OCI-LY1 (cell line): Measurements from ENCODE around the gene YJU2.

ENCODE experiments used
- H2AFZ ChIP-seq: fragments of 200-600 bp; sonication (generic), shearing (Covaris generic); 2 replicates; pipeline ENCODE4 v1.6.0; 2014; ENCODE audit warnings: antibody characterized with exemption, mild to moderate bottlenecking, low read length
- H3F3A ChIP-seq: fragments of 200-600 bp; sonication (generic), shearing (Covaris generic); 2 replicates; pipeline ENCODE4 v1.6.0; 2014; ENCODE audit warnings: mild to moderate bottlenecking, antibody characterized with exemption, low read length, moderate library complexity; ENCODE audit not compliant: insufficient read depth
- H3K27ac ChIP-seq: fragments of 200-600 bp; sonication (generic); 2 replicates; pipeline ENCODE4 v1.5.1; 2014; ENCODE audit warnings: low read length, mixed run types, mild to moderate bottlenecking, low read depth; ENCODE audit not compliant: poor library complexity, severe bottlenecking
- H3K27me3 ChIP-seq: fragments of 200-600 bp; sonication (generic); 2 replicates; pipeline ENCODE4 v1.6.0; 2014; ENCODE audit warnings: antibody characterized with exemption, mild to moderate bottlenecking, low read length, moderate library complexity; ENCODE audit not compliant: insufficient read depth
- H3K36me3 ChIP-seq: fragments of 200-600 bp; sonication (generic); 2 replicates; pipeline ENCODE4 v1.6.1; 2014; ENCODE audit warnings: mild to moderate bottlenecking, antibody characterized with exemption, low read length, moderate library complexity, mixed read lengths; ENCODE audit not compliant: insufficient read depth
- H3K4me1 ChIP-seq: fragments of 200-600 bp; sonication (generic); 2 replicates; pipeline ENCODE4 v1.5.1; 2014; ENCODE audit warnings: mild to moderate bottlenecking, low read length, moderate library complexity; ENCODE audit not compliant: insufficient read depth, severe bottlenecking
- H3K4me2 ChIP-seq: fragments of 200-600 bp; sonication (generic), shearing (Covaris generic); 2 replicates; pipeline ENCODE4 v1.6.1; 2014; ENCODE audit warnings: low read length
- H3K4me3 ChIP-seq: fragments of 200-600 bp; sonication (generic); 2 replicates; pipeline ENCODE4 v1.5.1; 2014; ENCODE audit warnings: low read length, low read depth, mild to moderate bottlenecking, mixed read lengths; ENCODE audit not compliant: poor library complexity, severe bottlenecking
- H3K79me2 ChIP-seq: fragments of 200-600 bp; shearing (Covaris generic); 2 replicates; pipeline ENCODE4 v1.6.1; 2016; ENCODE audit warnings: mixed run types, low read length, mixed read lengths; ENCODE audit not compliant: insufficient read depth
- H3K9ac ChIP-seq: fragments of 200-600 bp; sonication (generic), shearing (Covaris generic); 2 replicates; pipeline ENCODE4 v1.6.1; 2014; ENCODE audit warnings: mild to moderate bottlenecking, low read length, mixed read lengths
- H3K9me2 ChIP-seq: fragments of 200-600 bp; sonication (generic), shearing (Covaris generic); 2 replicates; pipeline ENCODE4 v1.6.1; 2014; ENCODE audit warnings: low read depth, mild to moderate bottlenecking, low read length, mixed read lengths
- H3K9me3 ChIP-seq: fragments of 200-600 bp; shearing (Covaris generic); 2 replicates; pipeline ENCODE4 v1.6.1; 2014; ENCODE audit warnings: low read length, mixed read lengths
- H4K20me1 ChIP-seq: fragments of 200-600 bp; sonication (generic), shearing (Covaris generic); 2 replicates; pipeline ENCODE4 v1.6.0; 2016; ENCODE audit warnings: mild to moderate bottlenecking, low read length; ENCODE audit not compliant: insufficient read depth
- CTCF ChIP-seq: fragments of 200-600 bp; sonication (generic), shearing (Covaris generic); IDR thresholded peaks from 2 replicates; pipeline ENCODE4 v1.5.1; 2017; ENCODE audit warnings: mild to moderate bottlenecking, antibody characterized with exemption, low read length, moderate library complexity, mixed read lengths
- EZH2 ChIP-seq: fragments of 200-600 bp; sonication (generic), shearing (Covaris generic); IDR thresholded peaks from 2 replicates; pipeline ENCODE4 v1.8.0; 2017; ENCODE audit warnings: borderline replicate concordance, mixed run types, mild to moderate bottlenecking, antibody characterized with exemption, low read length, moderate library complexity, mixed read lengths

YJU2 gene

GRCh38 chr19:4210166-4210731 lies 36.6 kb upstream of the YJU2 start:
- H3K4me2 ChIP-seq = no peak overlapping the region
- H3K4me3 ChIP-seq = no peak overlapping the region
- no peak for TF ChIP-seq EZH2
- no peak for TF ChIP-seq CTCF

GRCh38 chr19:4213116-4213515 lies 33.8 kb upstream of the YJU2 start:
- Histone ChIP-seq H3K4me2 (no peak overlapping the region), H3K79me2 (no peaks in the 10 kb centered on the region), H3F3A (no peaks in the 10 kb centered on the region), H3K36me3 (no peaks in the 10 kb centered on the region), H2AFZ (no peak overlapping the region), H3K27me3 (0 out of 2 replicates have a peak, but pooled peaks cover 3% of the 10 kb centered on the region), H3K9me2 (no peaks in the 10 kb centered on the region), H3K4me1 (no peaks in the 10 kb centered on the region), H3K9ac (no peak overlapping the region), H3K27ac (no peak overlapping the region), H3K9me3 (no peaks in the 10 kb centered on the region), H3K4me3 (no peak overlapping the region), H4K20me1 (no peaks in the 10 kb centered on the region)
- no peak for TF ChIP-seq CTCF
- no peak for TF ChIP-seq EZH2

More at GRCh38 chr19:4210166-4210731, 36.6 kb upstream of the YJU2 start:
- Histone ChIP-seq H3K9me3 (no peaks in the 10 kb centered on the region), H3K27me3 (peaks cover 4% of the 10 kb centered on the region; the same call in 1 of the 2 replicates), H3K27ac (no peak overlapping the region), H3K9me2 (no peaks in the 10 kb centered on the region), H3F3A (no peaks in the 10 kb centered on the region), H3K9ac (no peak overlapping the region), H3K79me2 (no peaks in the 10 kb centered on the region), H2AFZ (no peak overlapping the region), H3K36me3 (no peaks in the 10 kb centered on the region), H3K4me1 (no peaks in the 10 kb centered on the region), H4K20me1 (no peaks in the 10 kb centered on the region)

- Histone ChIP-seq H3K9me2 (no peaks in the 10 kb centered on the region), H3F3A (no peaks in the 10 kb centered on the region), H3K9ac (no peak overlapping the region), H3K27ac (no peak overlapping the region), H2AFZ (no peak overlapping the region), H3K36me3 (no peaks in the 10 kb centered on the region), H3K9me3 (no peaks in the 10 kb centered on the region), H3K4me2 (no peak overlapping the region), H3K79me2 (no peaks in the 10 kb centered on the region), H3K27me3 (0 out of 2 replicates have a peak, but pooled peaks cover 3% of the 10 kb centered on the region), H3K4me3 (no peak overlapping the region), H3K4me1 (no peaks in the 10 kb centered on the region), H4K20me1 (no peaks in the 10 kb centered on the region)
- TF ChIP-seq CTCF (no peak), EZH2 (no peak)
Observed at GRCh38 chr19:4215807-4216206, 31.1 kb upstream of the YJU2 start.
